OCI-LY1 (cell line): ENCODE results near the gene FHIT.

Experiments
- EZH2 ChIP-seq: fragments of 200-600 bp; sonication (generic), shearing (Covaris generic); IDR thresholded peaks from 2 replicates; pipeline ENCODE4 v1.8.0; 2017; ENCODE audit warnings: borderline replicate concordance, mixed run types, mild to moderate bottlenecking, antibody characterized with exemption, low read length, moderate library complexity, mixed read lengths
- TF ChIP-seq, protein P1 (sequence below): fragments of 200-600 bp; sonication (generic), shearing (Covaris generic); IDR thresholded peaks from 2 replicates; pipeline ENCODE4 v1.5.1; 2017; ENCODE audit warnings: mild to moderate bottlenecking, antibody characterized with exemption, low read length, moderate library complexity, mixed read lengths

DNA sequence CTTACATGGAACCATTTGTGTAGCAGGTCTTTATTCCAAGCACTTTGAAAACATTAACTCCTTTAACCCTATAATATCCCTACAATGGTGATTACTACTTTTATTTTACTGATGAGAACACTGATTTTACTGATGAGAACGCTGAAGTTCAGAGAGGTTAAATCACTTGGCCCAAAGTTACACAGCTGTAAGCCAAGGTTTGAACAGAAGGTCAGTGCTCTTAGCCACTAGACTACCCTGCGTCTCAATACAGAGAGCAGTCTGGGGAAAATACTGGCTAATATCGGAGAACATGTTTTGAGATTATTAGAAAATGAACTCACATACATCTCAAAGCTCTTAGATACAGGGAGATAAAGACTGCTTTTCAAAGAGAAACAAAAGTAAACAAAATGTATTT, 827.2 kb downstream of the FHIT start:
- TF ChIP-seq, protein P1, sequence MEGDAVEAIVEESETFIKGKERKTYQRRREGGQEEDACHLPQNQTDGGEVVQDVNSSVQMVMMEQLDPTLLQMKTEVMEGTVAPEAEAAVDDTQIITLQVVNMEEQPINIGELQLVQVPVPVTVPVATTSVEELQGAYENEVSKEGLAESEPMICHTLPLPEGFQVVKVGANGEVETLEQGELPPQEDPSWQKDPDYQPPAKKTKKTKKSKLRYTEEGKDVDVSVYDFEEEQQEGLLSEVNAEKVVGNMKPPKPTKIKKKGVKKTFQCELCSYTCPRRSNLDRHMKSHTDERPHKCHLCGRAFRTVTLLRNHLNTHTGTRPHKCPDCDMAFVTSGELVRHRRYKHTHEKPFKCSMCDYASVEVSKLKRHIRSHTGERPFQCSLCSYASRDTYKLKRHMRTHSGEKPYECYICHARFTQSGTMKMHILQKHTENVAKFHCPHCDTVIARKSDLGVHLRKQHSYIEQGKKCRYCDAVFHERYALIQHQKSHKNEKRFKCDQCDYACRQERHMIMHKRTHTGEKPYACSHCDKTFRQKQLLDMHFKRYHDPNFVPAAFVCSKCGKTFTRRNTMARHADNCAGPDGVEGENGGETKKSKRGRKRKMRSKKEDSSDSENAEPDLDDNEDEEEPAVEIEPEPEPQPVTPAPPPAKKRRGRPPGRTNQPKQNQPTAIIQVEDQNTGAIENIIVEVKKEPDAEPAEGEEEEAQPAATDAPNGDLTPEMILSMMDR: no peak
- no peak for TF ChIP-seq EZH2
